Right atrium auricular region (tissue), 2 donors: ENCODE measurements around the gene WDFY2. TPM values are rescaled to one million over a fixed set of nuclear protein-coding genes. Genes with fewer than 3 reads are reported as not detected.

Experiments used
- DNase-seq: peaks from one replicate; pipeline ENCODE4 v3.0.0-alpha.2; 2019; ENCODE audit warnings: low spot score
- H3K27ac ChIP-seq, 2 donors: fragments of 200-600 bp; sonication (generic); 1 replicate in 1 of 2; 2 replicates in 1 of 2; pipeline ENCODE4 v1.5.1; 2016 to 2019
- H3K27me3 ChIP-seq, 2 donors: fragments of 200-600 bp; sonication (generic); one replicate each; pipeline versions ENCODE4 v1.5.1 to v1.6.0; 2017 to 2019
- H3K36me3 ChIP-seq: fragments of 200-600 bp; sonication (generic); one replicate; pipeline ENCODE4 v1.5.1; 2016
- H3K4me1 ChIP-seq, 2 donors: fragments of 200-600 bp; sonication (generic); one replicate each; pipeline versions ENCODE4 v1.5.1 to v1.6.0; 2017 to 2019
- H3K4me3 ChIP-seq, 2 donors: fragments of 200-600 bp; sonication (generic); 1 replicate in 1 of 2; 2 replicates in 1 of 2; pipeline ENCODE4 v1.5.1; 2017 to 2019; ENCODE audit warnings: mild to moderate bottlenecking in 1 of 2, moderate library complexity in 1 of 2
- H3K9me3 ChIP-seq, 2 donors: fragments of 200-600 bp; sonication (generic); one replicate each; pipeline ENCODE4 v1.5.1; 2019
- total RNA-seq, 2 donors: library from RNA; depleted of rRNA; stranded (reverse); fragments of >200 nt; gene quantifications; one replicate each; pipeline ENCODE4 v1.1.0, GENCODE V29; 2016
- TF ChIP-seq, protein P1 (sequence below), 2 donors: fragments of 200-600 bp; sonication (generic); IDR thresholded peaks; one replicate each; pipeline ENCODE4 v1.5.1; 2019; ENCODE audit warnings: antibody characterized with exemption in 2 of 2

WDFY2 gene
- total RNA-seq, 2 donors from 2014 or later = 2.3 to 3.8 TPM

GRCh38 chr13:51782026-51782710 is 197.9 kb downstream of the WDFY2 start:
- Histone ChIP-seq H3K4me3 (no peak overlapping the region), H3K36me3 (no peaks in the 10 kb centered on the region), H3K9me3 (no peaks in the 10 kb centered on the region), H3K27me3 (no peaks in the 10 kb centered on the region), H3K4me1 (peaks cover 0 to 19% of the 10 kb centered on the region in 2 donors), H3K27ac (no peak overlapping the region)
- DNase-seq = no peak
- TF ChIP-seq, protein P1, sequence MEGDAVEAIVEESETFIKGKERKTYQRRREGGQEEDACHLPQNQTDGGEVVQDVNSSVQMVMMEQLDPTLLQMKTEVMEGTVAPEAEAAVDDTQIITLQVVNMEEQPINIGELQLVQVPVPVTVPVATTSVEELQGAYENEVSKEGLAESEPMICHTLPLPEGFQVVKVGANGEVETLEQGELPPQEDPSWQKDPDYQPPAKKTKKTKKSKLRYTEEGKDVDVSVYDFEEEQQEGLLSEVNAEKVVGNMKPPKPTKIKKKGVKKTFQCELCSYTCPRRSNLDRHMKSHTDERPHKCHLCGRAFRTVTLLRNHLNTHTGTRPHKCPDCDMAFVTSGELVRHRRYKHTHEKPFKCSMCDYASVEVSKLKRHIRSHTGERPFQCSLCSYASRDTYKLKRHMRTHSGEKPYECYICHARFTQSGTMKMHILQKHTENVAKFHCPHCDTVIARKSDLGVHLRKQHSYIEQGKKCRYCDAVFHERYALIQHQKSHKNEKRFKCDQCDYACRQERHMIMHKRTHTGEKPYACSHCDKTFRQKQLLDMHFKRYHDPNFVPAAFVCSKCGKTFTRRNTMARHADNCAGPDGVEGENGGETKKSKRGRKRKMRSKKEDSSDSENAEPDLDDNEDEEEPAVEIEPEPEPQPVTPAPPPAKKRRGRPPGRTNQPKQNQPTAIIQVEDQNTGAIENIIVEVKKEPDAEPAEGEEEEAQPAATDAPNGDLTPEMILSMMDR (IDR thresholded peaks at IDR 0.05) = no peak

- Histone ChIP-seq H3K9me3 (no peaks in the 10 kb centered on the region), H3K27ac (no peak overlapping the region), H3K4me3 (no peak overlapping the region), H3K27me3 (no peaks in the 10 kb centered on the region), H3K36me3 (no peaks in the 10 kb centered on the region), H3K4me1 (peaks cover 0 to 21% of the 10 kb centered on the region in 2 donors)
- no peak for DNase-seq
- TF ChIP-seq, protein P1 (IDR thresholded peaks at IDR 0.05) = no peak
These were observed 199.3 kb downstream of the WDFY2 start for GRCh38 chr13:51783428-51784094.

DNA sequence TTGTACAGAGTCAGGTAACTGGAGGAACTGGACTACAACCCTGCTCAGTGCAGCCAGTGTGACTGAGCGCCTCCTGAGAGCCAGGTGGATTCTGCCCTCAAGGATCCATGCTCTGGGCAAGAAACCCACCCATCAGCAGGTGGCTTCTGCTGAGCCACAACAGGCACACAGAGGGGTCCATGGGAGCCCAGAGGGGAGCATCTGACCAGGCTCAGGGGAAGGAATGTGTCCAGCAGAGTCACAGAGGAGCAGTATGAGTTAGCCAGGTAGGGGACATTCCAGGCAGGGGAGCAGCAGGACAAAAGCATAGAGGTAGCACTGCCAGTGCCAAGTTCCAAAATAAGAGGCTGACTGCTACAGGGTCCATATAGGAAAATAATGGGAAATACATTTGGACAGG is 199.8 kb downstream of the WDFY2 start:
- H3K9me3 ChIP-seq = no peaks in the 10 kb centered on the region

DNA sequence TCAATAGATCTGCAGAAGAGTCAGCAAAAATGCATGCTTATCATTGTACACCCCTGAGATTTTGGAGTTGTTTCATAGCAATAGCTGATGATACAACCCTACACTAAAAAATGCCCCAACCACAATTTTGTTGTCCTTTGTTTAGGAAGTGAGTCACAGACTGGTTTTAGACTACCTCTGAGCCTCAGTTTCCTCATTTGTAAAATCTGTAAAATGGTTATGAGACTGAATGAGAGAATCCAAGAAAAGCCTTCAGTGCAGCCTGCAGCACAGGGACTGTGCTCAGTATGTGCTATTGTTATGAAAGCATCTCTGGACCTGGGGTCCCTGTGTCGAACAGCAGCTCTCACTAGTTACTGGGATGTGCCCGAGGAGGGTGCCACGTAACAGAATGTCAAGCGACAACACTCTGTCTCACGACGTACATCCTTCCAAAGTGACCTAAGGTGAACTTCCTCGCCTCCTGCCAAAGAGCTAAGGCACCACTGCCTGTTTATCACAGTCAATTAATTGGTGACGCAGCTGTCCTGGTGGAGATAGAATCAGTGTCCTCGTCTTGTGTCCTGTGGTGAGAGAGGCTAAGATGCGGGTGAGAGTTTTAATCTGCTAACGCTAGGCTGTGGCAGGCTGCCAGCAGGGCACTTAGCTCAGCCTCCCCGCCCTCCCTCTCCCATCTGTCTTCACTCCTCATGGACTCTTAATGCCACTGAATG is 201.6 kb downstream of the WDFY2 start:
- Histone ChIP-seq H3K4me1 (peaks cover 0 to 21% of the 10 kb centered on the region in 2 donors), H3K9me3 (no peaks in the 10 kb centered on the region), H3K27me3 (no peaks in the 10 kb centered on the region), H3K36me3 (no peaks in the 10 kb centered on the region), H3K27ac (peak overlapping the region; percentile 62 to 75), H3K4me3 (no peak overlapping the region)
- TF ChIP-seq, protein P1 (IDR thresholded peaks at IDR 0.05) = no peak
- DNase-seq = no peak

More for the DNA sequence above, 199.8 kb downstream of the WDFY2 start:
- TF ChIP-seq, protein P1 (IDR thresholded peaks at IDR 0.05) = no peak
- H3K36me3 ChIP-seq = no peaks in the 10 kb centered on the region
- H3K27me3 ChIP-seq = no peaks in the 10 kb centered on the region
- no peak for DNase-seq
- peaks cover 0 to 21% of the 10 kb centered on the region in 2 donors for H3K4me1 ChIP-seq
- no peak overlapping the region for H3K4me3 ChIP-seq
- no peak overlapping the region for H3K27ac ChIP-seq

GRCh38 chr13:51786425-51787265 is 202.4 kb downstream of the WDFY2 start:
- Histone ChIP-seq H3K27ac (peak overlapping the region; percentile 62 to 75), H3K36me3 (no peaks in the 10 kb centered on the region), H3K4me1 (peaks cover 0 to 21% of the 10 kb centered on the region in 2 donors), H3K4me3 (no peak overlapping the region), H3K27me3 (no peaks in the 10 kb centered on the region), H3K9me3 (no peaks in the 10 kb centered on the region)
- DNase-seq = no peak
- TF ChIP-seq, protein P1 (IDR thresholded peaks at IDR 0.05) = no peak
